HG03196 (cell line): ENCODE measurements around the gene EIF1.

Experiments
- ATAC-seq: cut with Tn5 transposase; IDR thresholded peaks from one replicate; pipeline ENCODE4 v1.9.1; 2021; ENCODE audit not compliant: unreplicated experiment

EIF1 gene

GRCh38 chr17:41734139-41734948, 45.7 kb downstream of the EIF1 start, which contains the start of gene HAP1:
HAP1 (minus strand) TSS chr17:41734643; CDS start chr17:41734634, 9 bp downstream.
- ATAC-seq, result no peak

GRCh38 chr17:41734949-41735313, 46.2 kb downstream of the EIF1 start:
- ATAC-seq, result no peak

- ATAC-seq, result no peak
Measured at GRCh38 chr17:41735744-41736143, 47.1 kb downstream of the EIF1 start.

- no peak for ATAC-seq
Measured at GRCh38 chr17:41736983-41737679, 48.4 kb downstream of the EIF1 start.

- ATAC-seq, result no peak
Measured at GRCh38 chr17:41737680-41738023, 49.0 kb downstream of the EIF1 start.

- no peak for ATAC-seq
Measured at GRCh38 chr17:41738077-41738800, 49.6 kb downstream of the EIF1 start.

GRCh38 chr17:41738801-41739112, 50.1 kb downstream of the EIF1 start:
- ATAC-seq, result no peak

GRCh38 chr17:41739661-41740352, 51.1 kb downstream of the EIF1 start:
- ATAC-seq, result no peak

GRCh38 chr17:41740506-41740905, 51.8 kb downstream of the EIF1 start:
- no peak for ATAC-seq

- ATAC-seq, result no peak
Measured at GRCh38 chr17:41741709-41742108, 53.0 kb downstream of the EIF1 start.
